Uterus (tissue), 4 donors: ENCODE measurements around the gene P2RX7. TPM values are rescaled to one million over a fixed set of nuclear protein-coding genes. Genes with fewer than 3 reads are reported as not detected.

ENCODE experiments used
- DNase-seq, 2 donors: peaks; one replicate each; pipeline ENCODE4 v3.0.0-alpha.2; 2019 to 2020
- H3K27ac ChIP-seq, 2 donors: fragments of 200-600 bp; sonication (generic); 1 replicate in 1 of 2; 2 replicates in 1 of 2; pipeline ENCODE4 v1.5.1; 2016 to 2018
- H3K27me3 ChIP-seq, 2 donors: fragments of 200-600 bp; sonication (generic); one replicate each; pipeline ENCODE4 v1.5.1; 2018 to 2019; ENCODE audit warnings: control low read depth in 1 of 2
- H3K36me3 ChIP-seq, 2 donors: fragments of 200-600 bp; sonication (generic); one replicate each; pipeline ENCODE4 v1.5.1; 2019; ENCODE audit warnings: control low read depth in 1 of 2
- H3K4me1 ChIP-seq, 2 donors: fragments of 200-600 bp; sonication (generic); one replicate each; pipeline ENCODE4 v1.5.1; 2018 to 2019; ENCODE audit warnings: control low read depth in 1 of 2
- H3K4me3 ChIP-seq, 2 donors: fragments of 200-600 bp; sonication (generic); 1 replicate in 1 of 2; 2 replicates in 1 of 2; pipeline ENCODE4 v1.5.1; 2018 to 2019; ENCODE audit warnings: mild to moderate bottlenecking in 1 of 2
- H3K9me3 ChIP-seq, 2 donors: fragments of 200-600 bp; sonication (generic); one replicate each; pipeline ENCODE4 v1.5.1; 2019; ENCODE audit warnings: control low read depth in 1 of 2
- CTCF ChIP-seq, 4 experiments: fragments of 200-600 bp in 2 of 4; fragments of 450-650 bp in 2 of 4; sonication (generic) in 2 of 4; IDR thresholded peaks; one replicate each; pipeline ENCODE4 v1.5.1; 2016 to 2019; ENCODE audit warnings: antibody characterized with exemption in 4 of 4, mild to moderate bottlenecking in 2 of 4, moderate library complexity in 1 of 4
- POLR2A ChIP-seq, 2 donors: fragments of 450-650 bp; IDR thresholded peaks; one replicate each; pipeline ENCODE4 v1.6.1; 2016; ENCODE audit warnings: antibody characterized with exemption in 2 of 2, mild to moderate bottlenecking in 1 of 2, moderate library complexity in 1 of 2
- intact Hi-C: fragments of 100-400 bp; cut with DNase I; formaldehyde crosslinking; loops from one replicate; pipeline ENCODE4 v1.15.1; 2023; ENCODE audit warnings: low total_unique reads
- total RNA-seq, 4 donors: library from RNA; depleted of rRNA in 3 of 4; stranded (reverse); fragments of >200 nt in 3 of 4; gene quantifications; one replicate each; pipeline versions ENCODE4 v1.1.0 to v1.2.4, GENCODE V29; 2014 to 2023
- donor health status: DM: yes; HTN: yes; CAD: no.

P2RX7 gene
- total RNA-seq, 4 donors from 2014 or later: 1.0 to 7.7 (median 3.1) TPM

- no peak for DNase-seq
- Histone ChIP-seq H3K27me3 (no peaks in the 10 kb centered on the region), H3K27ac (no peak overlapping the region), H3K4me3 (no peak overlapping the region), H3K4me1 (no peaks in the 10 kb centered on the region), H3K9me3 (no peaks in the 10 kb centered on the region), H3K36me3 (no peaks in the 10 kb centered on the region)
- TF ChIP-seq POLR2A (IDR thresholded peaks at IDR 0.05) (no peak), CTCF (IDR thresholded peaks at IDR 0.05) (no peak)
- intact Hi-C loops: no loop called here
Observed at GRCh38 chr12:121120323-121120722, 12.4 kb upstream of the P2RX7 start.

- no peaks in the 10 kb centered on the region for H3K36me3 ChIP-seq
- H3K4me1 ChIP-seq: no peaks in the 10 kb centered on the region
- H3K27me3 ChIP-seq: no peaks in the 10 kb centered on the region
- TF ChIP-seq CTCF (IDR thresholded peaks at IDR 0.05): no peak
- no peak for TF ChIP-seq POLR2A (IDR thresholded peaks at IDR 0.05)
- DNase-seq: no peak
- intact Hi-C loops: no loop called here
- H3K27ac ChIP-seq: no peak overlapping the region
- H3K4me3 ChIP-seq: no peak overlapping the region
- no peaks in the 10 kb centered on the region for H3K9me3 ChIP-seq
Observed at GRCh38 chr12:121120989-121121755, 11.5 kb upstream of the P2RX7 start.

GRCh38 chr12:121121805-121122204, 10.9 kb upstream of the P2RX7 start:
- H3K4me1 ChIP-seq: no peaks in the 10 kb centered on the region
- H3K4me3 ChIP-seq: no peak overlapping the region
- no peak for DNase-seq
- TF ChIP-seq CTCF (IDR thresholded peaks at IDR 0.05) (no peak), POLR2A (IDR thresholded peaks at IDR 0.05) (no peak)
- intact Hi-C loops: no loop called here
- H3K9me3 ChIP-seq: no peaks in the 10 kb centered on the region
- no peak overlapping the region for H3K27ac ChIP-seq
- no peaks in the 10 kb centered on the region for H3K27me3 ChIP-seq
- H3K36me3 ChIP-seq: no peaks in the 10 kb centered on the region

GRCh38 chr12:121123488-121123887, 9.2 kb upstream of the P2RX7 start:
- H3K27ac ChIP-seq: no peak overlapping the region
- no peaks in the 10 kb centered on the region for H3K27me3 ChIP-seq
- no peak overlapping the region for H3K4me3 ChIP-seq
- intact Hi-C loops: no loop called here
- no peak for DNase-seq
- H3K36me3 ChIP-seq: no peaks in the 10 kb centered on the region
- TF ChIP-seq POLR2A (IDR thresholded peaks at IDR 0.05): no peak
- TF ChIP-seq CTCF (IDR thresholded peaks at IDR 0.05): no peak
- no peaks in the 10 kb centered on the region for H3K9me3 ChIP-seq
- no peaks in the 10 kb centered on the region for H3K4me1 ChIP-seq

GRCh38 chr12:121124402-121125109, 8.1 kb upstream of the P2RX7 start:
- Histone ChIP-seq H3K27ac (no peak overlapping the region), H3K9me3 (no peaks in the 10 kb centered on the region), H3K4me3 (no peak overlapping the region), H3K27me3 (no peaks in the 10 kb centered on the region), H3K4me1 (no peaks in the 10 kb centered on the region), H3K36me3 (no peaks in the 10 kb centered on the region)
- intact Hi-C loops: no loop called here
- TF ChIP-seq CTCF (IDR thresholded peaks at IDR 0.05) (no peak), POLR2A (IDR thresholded peaks at IDR 0.05) (no peak)
- DNase-seq: no peak
